ENCODE results near the gene HDAC4.

The HDAC4 gene

DNA sequence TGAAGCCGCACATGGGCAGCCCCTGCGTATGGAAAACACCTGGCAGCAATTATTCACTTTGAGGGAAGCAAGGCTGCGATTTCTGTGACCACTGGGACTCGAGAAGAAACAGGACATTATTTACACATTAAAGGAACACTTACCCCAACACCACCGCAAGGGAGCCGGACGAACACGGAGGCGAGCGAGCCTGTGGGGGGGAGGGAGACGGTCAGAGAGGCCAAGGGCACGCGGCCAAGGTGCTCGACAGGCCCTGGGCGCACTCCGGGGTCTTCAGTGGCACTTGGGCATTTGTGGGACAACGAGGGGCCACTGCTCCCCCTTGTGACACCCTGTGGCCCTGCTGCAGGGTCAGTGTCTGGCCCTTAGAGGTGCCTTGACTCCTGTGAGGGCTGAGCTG lies 306.0 kb downstream of the HDAC4 start:
- no peak for DNase-seq

DNA sequence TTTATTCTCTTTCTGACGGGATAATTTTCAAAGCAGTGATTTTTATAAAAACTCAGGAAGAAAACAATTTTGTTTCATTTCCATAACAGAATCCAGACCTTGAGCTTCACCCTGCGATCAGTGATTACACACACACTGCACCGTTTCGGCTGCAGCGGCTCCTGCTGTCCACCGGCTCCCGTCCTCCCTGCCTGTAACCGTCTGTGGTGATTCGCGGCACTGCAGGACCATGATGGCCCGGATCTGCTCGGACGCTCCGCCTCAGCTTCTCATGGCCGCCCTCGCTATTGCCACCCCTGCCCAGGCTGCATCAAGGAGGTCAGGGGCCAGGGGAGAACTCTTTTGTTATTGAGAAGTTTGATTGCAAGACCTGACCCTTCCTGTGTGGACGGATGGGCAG lies 306.9 kb downstream of the HDAC4 start:
- no peak for DNase-seq

DNA sequence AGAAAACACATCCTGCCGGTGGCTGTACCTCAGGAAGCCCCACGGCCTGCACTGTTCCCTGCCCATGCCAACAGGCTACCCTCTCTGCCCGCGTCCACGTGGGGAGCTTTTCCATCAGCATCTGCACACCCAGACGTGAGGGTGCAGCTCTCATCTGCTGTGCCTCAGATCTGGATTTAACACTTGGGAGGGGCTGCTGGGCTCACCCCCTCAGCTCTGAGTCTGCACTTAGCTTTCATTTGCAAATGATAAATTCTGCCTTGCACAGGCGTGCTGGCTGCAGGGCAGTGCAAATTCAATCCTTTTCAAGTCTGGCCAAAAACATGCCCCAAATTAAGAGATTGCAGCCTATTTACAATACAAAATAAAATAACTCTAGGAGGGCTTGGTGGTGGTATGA lies 307.3 kb downstream of the HDAC4 start:
- DNase-seq: no peak

DNA sequence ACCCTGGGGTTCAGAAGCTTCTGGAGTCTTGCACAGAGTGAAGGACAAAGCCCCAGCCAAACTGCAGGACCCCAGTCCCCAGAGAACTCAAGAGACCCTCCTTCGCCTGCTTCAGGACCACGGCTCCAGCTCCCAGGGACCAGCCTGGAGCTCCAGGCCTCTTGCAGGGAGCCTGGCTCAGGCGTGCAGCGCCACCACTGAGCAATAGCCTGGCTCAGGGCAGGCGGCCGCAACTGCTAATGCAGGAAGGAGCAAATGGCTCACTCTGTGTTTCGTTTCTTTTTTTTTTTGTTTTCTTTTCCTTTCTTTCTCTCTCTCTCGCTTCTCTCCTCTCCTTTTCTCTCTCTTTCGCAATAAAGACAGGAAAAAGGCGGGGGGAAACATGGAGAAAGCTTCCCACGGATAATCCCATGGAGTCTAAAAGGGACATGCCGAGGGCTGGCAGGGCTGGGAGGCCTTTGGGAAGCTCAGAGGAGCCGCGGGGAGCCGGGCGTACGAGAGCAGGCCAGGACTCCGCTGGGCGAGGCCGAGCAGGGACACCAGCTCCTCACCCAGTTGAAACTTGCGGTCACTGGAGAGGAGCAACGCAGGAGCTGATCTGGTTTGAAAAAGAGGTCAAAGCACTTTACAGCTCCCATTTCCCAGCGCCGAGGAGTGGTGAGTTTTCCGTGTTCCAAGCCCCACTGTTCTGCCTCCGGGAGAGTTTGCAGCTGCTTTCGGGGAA lies 308.1 kb downstream of the HDAC4 start:
- DNase-seq: no peak

DNA sequence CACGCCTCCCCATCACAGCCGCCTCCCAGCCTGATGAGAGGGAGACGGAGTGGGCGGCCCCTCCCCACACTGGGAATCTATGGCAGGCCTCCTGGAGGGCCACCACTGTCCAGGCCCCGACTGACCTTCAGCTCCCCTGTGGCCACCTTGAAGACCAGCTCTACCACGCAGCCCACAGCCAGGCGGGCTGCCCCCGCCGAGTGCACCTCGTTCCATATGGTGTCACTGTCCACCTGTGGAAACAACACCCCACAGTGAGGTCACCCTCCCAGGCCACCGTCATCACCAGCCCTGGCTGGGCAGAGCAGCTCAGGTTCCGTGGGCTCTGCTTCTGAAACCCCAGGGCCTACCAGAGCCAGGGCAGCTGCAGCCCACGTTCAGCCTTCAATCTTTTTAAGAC lies 310.9 kb downstream of the HDAC4 start:
- DNase-seq: no peak

DNA sequence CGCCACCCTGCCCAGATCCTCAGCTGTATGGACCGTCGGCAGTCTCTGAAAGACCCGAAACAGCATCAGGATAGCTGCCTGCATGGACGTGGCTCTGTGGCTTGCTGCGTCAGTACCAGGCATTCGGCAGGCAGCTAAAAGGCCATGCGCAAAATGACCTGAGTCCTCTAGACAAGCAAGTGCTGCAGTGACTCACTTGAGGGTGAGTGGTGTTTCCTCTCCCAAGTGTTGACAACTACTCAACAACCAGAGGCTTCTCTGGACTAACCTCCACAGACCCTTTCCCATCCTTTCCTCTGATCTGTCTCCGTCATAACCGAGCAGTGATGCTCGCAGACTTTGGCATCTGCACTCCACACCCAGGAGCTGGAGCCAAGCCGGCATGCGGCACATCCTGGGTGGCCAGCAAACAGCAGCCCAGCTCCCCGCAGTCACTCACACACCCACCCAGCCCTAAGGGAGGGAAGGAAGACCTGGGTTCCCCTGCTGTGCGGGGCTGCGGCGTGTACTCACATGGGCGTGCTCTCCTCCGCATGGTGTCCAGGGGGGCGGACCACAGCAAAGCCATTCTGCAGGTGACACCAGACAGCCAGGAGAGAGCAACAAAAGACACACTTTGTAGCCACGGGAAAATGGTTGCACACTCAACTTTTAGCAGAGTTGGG lies 313.6 kb downstream of the HDAC4 start:
- no peak for DNase-seq

DNA sequence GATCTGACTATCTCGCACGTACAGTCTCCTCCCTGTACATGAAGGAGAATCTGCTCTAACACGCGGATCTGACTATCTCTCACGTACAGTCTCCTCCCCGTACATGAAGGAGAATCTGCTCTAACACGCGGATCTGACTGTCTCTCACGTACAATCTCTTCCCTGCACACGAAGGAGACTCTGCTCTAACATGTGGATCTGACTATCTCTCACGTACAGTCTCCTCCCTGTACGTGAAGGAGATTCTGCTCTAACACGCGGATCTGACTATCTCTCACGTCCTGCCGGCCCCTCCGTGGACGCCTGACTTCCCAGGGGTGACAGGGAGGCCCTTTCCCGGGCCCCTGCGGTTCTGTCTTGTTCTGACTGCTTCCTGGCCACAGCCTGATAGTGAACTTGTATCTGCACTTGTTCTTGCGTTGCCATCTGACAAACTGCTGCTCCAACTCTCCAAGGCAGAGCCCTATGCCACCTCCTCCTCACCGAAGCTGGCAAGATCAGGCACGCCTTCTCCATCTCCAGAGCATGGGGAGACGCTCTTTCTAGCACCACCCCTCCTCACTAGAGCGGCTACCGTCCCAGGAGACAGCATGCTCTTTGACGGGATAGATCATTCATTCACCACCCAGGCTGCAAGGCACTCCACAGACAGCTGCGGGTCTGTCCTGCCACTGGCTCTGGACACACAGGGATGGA lies 314.3 kb downstream of the HDAC4 start:
- DNase-seq: no peak

DNA sequence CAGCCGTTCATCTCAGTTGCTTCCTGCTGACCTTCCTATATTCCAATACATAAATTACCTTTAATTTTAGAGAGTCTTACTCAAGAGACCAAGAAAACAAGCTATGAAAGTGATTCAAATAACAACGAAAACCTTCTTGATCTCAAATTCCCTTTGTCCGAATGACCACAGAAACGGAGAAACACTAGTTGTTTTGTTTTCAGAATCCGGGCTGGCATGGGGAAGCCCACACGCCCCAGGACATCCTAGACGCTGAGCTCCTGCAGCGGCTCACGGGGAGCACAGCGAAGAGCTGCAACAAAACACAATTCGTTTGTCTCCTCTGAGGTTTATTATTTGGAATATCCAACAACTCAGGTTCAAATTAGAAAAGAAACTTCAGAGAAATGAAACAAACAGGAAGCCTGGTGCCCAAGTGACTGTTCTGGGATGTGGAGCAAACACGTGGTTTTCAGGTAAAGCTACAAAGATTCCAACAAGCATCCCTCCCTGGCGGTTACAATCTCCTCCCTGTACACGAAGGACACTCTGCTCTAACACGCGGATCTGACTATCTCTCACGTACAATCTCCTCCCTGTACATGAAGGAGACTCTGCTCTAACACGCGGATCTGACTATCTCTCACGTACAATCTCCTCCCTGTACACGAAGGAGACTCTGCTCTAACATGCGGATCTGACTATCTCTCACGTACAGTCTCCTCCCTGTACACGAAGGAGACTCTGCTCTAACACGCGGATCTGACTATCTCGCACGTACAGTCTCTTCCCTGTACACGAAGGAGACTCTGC lies 315.4 kb downstream of the HDAC4 start:
- DNase-seq: no peak

DNA sequence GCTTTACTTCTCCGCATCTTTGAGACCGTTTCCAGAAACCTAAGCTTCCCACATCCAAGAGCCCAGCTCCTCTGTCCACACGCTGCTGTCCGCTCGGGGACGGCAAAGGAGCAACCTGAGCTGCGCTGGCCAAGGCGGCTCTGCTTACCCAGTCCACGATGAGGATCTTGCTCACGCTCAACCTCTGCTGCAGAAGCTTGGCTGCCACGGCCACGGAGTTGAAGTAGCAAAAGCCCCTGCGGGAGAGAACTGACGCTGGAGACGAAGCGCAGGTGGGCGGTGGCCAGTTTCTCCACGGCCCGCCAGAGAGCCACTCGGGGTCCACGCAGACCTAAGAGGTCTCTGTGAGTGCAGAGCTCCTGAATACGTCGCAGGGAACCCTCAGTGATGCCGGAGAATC lies 316.8 kb downstream of the HDAC4 start:
- DNase-seq: no peak

DNA sequence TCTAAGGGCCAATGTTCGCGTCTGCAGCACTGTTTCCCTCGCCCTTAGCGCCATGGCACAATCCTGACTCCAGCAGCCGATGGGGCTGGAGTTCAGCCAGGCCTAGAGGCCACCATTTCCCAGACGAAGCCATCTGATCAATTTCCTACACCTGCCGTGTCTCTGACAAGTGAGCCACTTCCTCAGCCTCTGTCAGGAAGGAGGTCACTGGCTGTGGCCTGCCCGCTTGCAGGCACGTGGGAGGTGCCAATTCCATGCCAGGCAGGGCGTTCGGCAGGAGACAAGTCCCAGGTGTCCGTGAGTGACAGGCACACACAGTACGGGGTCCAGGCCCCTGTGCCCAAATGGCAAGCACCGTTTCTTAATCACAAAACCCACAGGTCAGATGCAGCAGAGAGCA lies 318.4 kb downstream of the HDAC4 start:
- DNase-seq: no peak

DNA sequence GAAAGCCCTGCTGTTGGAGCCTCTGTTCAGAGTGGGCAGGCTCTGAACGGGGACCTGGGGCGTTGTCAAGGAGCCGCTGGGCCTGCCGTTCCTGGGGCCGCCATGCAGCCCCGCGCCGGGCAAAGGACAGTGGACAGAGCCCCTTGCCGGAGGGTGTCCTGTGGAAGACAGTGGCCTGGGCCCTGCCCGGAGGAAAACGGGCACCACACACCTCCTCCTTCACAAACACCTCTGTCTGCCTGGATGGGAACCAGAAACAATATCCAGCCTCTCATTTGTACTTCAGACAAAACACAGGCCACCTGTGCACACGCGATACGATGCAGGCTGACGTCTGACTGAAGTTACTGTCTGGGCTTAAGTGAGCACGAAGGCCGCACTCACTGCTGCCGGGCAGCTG lies 319.2 kb downstream of the HDAC4 start:
- no peak for DNase-seq

DNA sequence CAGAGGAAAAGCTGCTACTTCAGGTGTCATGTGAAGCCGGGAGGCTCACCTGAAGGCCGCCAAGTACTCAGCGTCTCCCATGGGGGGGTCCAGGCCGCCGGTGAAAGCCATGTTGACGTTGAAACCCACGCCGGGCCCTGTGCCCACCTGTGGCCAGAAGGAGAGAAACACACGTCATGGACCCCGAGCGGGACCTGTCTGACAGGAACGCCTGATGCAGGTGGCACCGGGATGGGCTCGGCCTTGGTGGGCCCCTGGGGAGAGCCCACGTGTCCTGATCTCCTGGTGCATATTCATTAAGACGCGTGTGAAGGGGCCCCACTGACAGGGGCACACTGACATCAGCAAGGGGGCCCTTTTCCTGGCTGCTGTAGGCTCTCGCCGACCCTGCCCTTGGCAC lies 319.8 kb downstream of the HDAC4 start:
- no peak for DNase-seq

DNA sequence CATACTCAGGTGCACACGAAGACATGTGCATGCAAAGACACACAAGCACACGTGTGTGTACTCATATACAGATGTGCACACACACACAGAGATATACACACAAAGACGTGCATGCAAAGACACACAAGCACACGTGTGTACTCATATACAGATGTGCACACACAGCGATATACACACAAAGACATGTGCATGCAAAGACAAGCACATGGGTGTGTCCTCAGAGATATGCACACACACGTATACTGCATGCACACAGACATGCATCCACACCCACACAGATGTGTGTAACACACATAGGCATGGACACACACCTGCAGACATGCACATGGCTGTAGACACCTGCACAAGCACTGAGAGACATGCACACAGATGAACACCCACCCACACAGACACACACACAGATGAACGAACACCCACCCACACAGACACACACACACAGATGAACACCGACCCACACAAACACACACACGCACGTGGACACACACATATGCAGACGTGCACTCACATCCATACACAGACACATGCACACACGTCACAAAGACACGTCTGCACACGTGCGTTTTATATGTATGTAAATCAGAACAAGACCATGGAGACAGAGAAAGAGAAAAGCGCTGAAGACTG lies 321.0 kb downstream of the HDAC4 start:
- no peak for DNase-seq

DNA sequence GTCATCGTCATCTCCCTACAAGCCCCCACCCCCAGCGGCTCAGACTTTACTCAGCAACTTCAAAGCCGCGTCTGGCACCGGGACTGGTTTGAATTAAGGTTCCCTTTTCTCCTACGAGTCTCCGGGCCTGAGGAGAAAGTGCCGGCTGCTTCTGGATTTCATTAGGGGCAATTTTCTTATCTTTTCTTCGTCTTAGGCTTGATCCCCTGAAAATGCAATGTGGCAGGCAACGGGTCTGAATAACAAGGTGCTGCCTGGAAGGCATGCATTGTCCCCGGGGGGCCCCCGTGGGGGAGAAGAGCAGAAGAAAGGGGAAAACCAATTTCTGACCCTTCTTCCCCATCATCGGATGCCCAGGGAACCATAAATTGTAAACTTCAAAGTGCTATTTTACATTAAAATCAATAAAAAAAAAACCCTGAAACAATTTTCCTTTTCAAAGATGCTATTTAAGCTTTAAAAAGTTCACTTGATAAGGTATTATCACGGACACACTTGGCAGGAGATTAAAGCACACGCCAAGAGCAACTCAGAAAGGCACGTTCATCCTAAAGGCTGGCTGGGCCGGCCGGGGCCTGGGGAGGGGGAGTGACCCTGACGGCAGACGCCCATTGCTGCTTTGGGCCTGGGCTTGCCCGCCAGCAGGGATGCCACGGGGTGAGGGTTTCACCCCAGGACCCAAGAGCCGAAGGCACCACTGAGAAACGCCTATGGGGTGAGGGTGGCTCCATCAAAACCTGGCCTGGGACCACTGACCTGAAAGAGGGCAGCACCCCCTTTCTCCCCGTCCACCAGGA lies 322.5 kb downstream of the HDAC4 start:
- DNase-seq: no peak

DNA sequence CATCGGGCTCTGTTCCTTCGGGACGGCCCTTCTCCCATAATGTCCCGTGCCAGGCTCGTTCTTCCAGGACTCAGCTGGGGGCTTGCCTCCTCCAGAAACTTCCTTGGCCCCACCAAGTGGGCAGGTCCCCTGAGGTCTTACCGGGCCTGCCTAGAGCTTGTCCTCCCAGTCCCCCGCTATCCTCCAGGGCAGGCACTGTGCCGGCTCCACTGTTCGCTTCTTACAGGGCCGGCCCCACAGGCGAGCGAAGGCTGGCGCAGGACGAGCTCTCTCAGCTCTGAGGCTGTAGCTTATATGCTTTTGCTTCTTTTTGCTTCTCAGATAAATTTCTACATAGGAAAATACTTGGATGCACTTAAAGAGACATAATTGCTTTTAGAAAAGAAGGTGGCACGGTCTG lies 323.6 kb downstream of the HDAC4 start:
- no peak for DNase-seq

DNA sequence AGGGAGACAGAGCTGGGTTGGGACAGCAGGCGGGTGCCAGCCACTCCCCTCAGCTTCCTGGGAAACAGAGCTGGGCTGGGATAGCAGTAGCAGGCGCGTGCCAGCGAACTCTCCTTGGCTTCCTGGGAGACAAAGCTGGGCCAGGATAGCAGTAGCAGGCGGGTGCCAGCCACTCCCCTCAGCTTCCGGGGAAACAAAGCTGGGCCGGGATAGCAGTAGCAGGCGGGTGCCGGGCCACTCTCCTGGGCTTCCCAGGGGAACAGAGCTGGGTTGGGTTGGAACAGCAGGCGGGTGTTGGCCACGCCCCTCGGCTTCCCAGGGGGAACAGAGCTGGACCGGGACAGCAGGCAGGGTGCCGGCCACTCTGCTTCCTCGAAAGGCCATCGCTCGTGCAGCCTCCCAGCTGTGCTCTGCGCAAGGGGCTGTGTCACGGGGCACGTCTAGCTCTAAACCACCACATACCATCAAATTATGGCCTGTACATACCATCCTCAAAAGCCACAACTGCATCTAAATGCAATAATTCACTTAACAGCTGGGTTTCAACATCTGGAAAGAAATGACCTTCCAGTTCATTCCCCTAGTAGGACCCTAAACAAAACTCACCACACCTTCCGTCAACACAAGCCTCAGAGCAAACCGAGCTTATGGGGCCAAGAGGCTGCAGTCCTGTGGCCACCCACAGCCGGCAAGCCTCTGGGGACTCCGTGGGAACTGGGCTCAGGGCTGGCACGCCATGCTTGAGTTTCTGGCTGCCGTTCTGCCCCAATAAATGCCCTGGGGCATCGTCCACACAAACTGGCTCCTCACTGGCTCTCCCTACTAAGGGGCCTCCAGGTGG lies 324.7 kb downstream of the HDAC4 start:
- DNase-seq: no peak

DNA sequence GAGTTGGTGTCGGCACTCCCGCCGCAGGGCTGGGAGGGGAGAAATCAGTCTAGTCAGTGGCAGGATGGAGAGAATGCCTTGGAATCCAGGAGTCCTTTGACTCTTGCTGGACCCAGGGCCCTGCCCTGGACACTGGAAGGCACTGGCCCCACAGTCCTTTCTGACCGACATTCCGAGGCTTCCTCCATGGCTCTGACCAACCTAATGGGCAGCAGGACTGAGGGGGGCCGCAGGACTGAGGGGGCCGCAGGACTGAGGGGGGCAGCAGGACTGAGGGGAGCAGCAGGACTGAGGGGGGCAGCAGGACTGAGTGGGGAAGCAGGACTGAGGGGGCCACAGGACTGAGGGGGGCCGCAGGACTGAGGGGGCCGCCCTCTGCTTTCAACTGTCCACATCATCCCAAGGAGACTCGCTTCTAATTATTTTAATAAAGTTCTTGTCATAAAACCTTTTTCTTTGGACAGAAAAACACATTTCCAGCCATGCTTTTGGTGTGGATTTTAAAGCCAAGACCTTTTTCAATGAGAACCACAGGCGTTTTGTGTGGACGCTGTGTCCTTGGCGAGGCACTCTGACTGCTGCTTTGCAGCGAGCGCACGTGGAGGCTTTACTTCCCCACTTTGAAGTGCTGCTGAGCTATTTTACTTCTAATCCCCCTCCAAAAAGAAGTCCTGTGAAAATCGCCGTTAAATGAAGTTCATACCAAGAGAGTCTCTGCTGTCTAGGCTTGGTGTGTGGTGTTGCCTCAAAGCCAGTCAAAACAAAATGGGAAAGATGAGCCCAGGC lies 326.9 kb downstream of the HDAC4 start:
- no peak for DNase-seq

DNA sequence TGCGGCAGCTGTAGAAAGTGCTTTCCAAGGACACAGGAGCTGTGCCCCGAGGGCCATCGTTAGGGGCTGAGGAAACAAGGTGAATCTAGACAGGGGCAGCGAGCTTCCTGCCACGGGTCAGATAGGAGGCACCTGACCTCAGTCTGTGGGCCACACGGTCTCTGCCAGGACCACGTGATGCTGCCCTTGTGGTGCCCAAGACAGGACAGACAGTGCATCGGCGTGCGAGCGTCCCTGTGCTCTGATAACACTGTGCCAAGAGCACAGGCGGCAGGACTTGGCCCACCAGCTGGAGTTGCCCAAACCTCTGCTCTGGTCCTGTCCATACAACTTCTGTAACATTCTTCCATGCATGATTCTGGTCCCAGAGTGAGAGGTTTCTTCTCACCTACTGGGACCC lies 327.6 kb downstream of the HDAC4 start:
- no peak for DNase-seq

DNA sequence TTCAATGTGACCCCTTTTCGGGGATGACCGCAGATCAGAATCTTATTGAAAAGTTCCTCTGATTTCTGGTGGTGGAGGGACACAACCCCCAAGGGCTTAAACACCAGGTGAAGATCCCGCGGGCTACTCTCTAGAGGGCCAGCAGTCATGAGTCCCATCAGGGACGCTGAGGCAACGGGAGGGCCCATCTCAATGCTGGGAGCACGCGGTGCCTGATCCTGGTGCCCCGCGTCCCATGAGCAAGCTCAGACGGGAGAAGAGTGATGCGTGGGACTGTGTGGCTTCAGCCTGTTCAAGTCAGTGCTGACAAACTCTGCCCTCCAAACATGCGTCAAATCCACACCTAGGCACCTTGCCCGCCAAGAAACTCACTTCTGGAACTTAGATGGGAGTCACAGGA lies 328.0 kb downstream of the HDAC4 start:
- DNase-seq: no peak

DNA sequence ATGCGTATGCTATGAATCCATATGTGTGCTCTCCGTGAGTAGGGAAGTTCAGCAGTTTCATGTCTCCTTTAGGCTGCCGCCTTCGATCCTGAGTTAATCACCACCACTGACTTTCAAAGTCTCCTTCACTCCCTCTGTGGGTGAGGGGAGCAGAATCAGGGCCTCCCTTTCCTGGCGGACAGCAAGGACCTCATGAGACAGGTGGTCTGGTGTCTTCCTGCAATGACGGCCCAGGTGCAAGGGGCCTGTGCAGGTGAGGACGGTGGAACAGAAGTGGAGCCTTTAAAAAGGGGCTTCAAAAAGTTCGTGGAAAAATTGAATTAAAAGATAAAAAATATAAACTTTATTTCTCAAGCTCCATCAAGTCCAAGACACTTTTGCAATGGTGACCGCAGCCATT lies 330.4 kb downstream of the HDAC4 start:
- no peak for DNase-seq

Measured in right forelimb (tissue), 1 donor.